ENCODE data around the gene GXYLT1. TPM values are rescaled to one million over a fixed set of nuclear protein-coding genes. Genes with fewer than 3 reads are reported as not detected.

GXYLT1 gene
- total RNA-seq, 1 experiment from 2014 or later, result 9.0 TPM

DNA sequence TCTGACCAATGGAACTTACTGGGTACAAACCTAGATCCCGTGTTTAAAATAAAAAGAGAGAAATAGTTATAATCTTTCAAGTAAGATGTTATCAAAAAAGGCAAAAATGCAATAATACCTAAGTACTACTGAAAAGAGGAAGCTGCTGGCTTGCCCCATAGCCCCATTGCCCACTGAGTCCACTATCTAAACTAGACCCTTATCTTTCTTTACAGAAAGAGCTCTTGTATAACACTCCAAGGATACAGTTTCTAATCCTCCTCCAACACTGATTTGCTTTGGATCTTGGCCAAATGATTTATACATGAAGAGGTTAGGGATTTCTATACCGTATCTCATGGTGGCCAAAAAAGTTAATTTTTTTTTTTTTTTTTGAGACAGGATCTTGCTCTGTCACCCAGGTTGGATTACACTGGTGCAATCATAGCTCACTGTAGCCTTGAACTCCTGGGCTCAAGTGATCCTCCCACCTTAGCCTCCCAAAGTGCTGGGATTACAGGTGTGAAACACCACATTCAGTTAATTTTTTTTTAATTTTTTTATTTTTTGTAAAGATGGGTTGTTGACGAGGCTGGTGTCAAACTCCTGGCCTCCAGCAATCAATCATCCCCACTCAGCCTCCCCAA lies 2.6 kb downstream of the GXYLT1 start:
- peaks cover 7 to 27% of the 10 kb centered on the region in 2 experiments; a peak in 3 of 4 replicates for H3K4me1 ChIP-seq (ENCODE audit: control insufficient read depth in 1 of 2, insufficient read depth in 2 of 2, low read length in 2 of 2)
- no peak for ATAC-seq
- no peaks in the 10 kb centered on the region for H3K36me3 ChIP-seq (ENCODE audit: control insufficient read depth in 1 of 2, insufficient read depth in 2 of 2, low read length in 2 of 2)
- no peak for TF ChIP-seq CBX3 (IDR thresholded peaks at IDR 0.05; ENCODE audit: low read depth)
- TF ChIP-seq ZNF274 (IDR thresholded peaks at IDR 0.05; ENCODE audit: low read depth, low read length), result no peak
- no peak overlapping the region for H3K4me2 ChIP-seq (ENCODE audit: low read length)
- POLR2A ChIA-PET, result no interaction called here
- H3K9me2 ChIP-seq (ENCODE audit: insufficient read depth), result no peaks in the 10 kb centered on the region
- peaks cover 14% of the 10 kb centered on the region; the same call in 1 of the 2 replicates for H4K20me1 ChIP-seq (ENCODE audit: insufficient read depth)
- H3K27ac ChIP-seq (ENCODE audit: low read depth, low read length), result no peak overlapping the region
- H3K4me3 ChIP-seq (replicated peaks in 1 of 2; ENCODE audit: low read depth in 1 of 2, low read length in 2 of 2), result no peak overlapping the region
- no peak overlapping the region for H2AFZ ChIP-seq (ENCODE audit: low read depth, low read length, poor library complexity, severe bottlenecking)
- CTCF ChIA-PET, result no interaction called here
- DNase-seq (ENCODE audit: low read depth, low spot score), result no peak
- RAD21 ChIA-PET (ENCODE audit: low non-redundant PET in 1 of 2, low total read pairs in 2 of 2, uncharacterized antibody in 2 of 2, unreplicated experiment in 2 of 2), result no interaction called here
- BruUV-seq (replicated peaks), result no TSS peak
- intact Hi-C loops (cut with micrococcal nuclease), result no loop called here
- H3K79me2 ChIP-seq (ENCODE audit: insufficient read depth, low read length), result peaks cover 69% of the 10 kb centered on the region
- no peak overlapping the region for H3K9ac ChIP-seq (ENCODE audit: low read length)
- H3K27me3 ChIP-seq (ENCODE audit: insufficient read depth, low read length), result no peaks in the 10 kb centered on the region
- H3K9me3 ChIP-seq (ENCODE audit: control insufficient read depth in 1 of 2, insufficient read depth in 1 of 2, low read depth in 1 of 2, low read length in 2 of 2), result no peaks in the 10 kb centered on the region

DNA sequence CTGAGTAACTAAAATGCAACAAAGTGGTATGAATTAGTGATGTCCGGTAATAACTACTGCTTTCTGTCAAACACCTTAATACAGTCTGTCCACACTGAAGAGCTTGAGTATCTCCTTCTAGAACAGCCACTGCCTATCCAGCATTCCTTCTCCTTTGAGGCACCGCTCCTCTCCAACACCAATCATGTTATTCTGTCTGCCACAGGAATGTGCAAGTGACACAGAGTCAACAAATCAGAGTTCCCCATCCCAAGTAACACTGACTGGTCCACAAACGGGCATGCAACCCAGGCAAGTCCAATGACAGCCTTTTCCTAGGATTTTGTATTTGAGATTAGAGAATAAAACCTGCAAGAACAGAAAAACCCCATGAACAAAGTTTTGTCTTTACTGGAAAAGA lies 3.8 kb downstream of the GXYLT1 start:
- no peak for DNase-seq (ENCODE audit: low read depth, low spot score)
- H3K79me2 ChIP-seq (ENCODE audit: insufficient read depth, low read length), result peaks cover 80% of the 10 kb centered on the region
- H2AFZ ChIP-seq (ENCODE audit: low read depth, low read length, poor library complexity, severe bottlenecking), result no peak overlapping the region
- H3K9ac ChIP-seq (ENCODE audit: low read length), result no peak overlapping the region
- ATAC-seq, result no peak
- H3K27ac ChIP-seq (ENCODE audit: low read depth, low read length), result no peak overlapping the region
- POLR2A ChIA-PET, result interaction anchor here (0.6 kb wide), 1 partner anchor 14 kb away, joined by 4 read pairs; no protein-coding TSS in a partner anchor
- H4K20me1 ChIP-seq (ENCODE audit: insufficient read depth), result peaks cover 14% of the 10 kb centered on the region; the same call in 1 of the 2 replicates
- TF ChIP-seq FOSL1 (IDR thresholded peaks at IDR 0.05; ENCODE audit: low read depth) (no peak), ELF1 (IDR thresholded peaks at IDR 0.05; ENCODE audit: borderline replicate concordance, low read depth) (no peak), ZNF274 (IDR thresholded peaks at IDR 0.05; ENCODE audit: low read depth, low read length) (no peak), POLR2AphosphoS5 (IDR thresholded peaks at IDR 0.05; ENCODE audit: low read depth, low read length) (no peak), YY1 (IDR thresholded peaks at IDR 0.05; ENCODE audit: extremely low read depth, insufficient replicate concordance, low read depth, low read length) (no peak), ZFX (IDR thresholded peaks at IDR 0.05) (no peak)
- BruUV-seq (replicated peaks), result no TSS peak
- H3K9me3 ChIP-seq (ENCODE audit: control insufficient read depth in 1 of 2, insufficient read depth in 1 of 2, low read depth in 1 of 2, low read length in 2 of 2), result no peaks in the 10 kb centered on the region
- RAD21 ChIA-PET (ENCODE audit: low non-redundant PET in 1 of 2, low total read pairs in 2 of 2, uncharacterized antibody in 2 of 2, unreplicated experiment in 2 of 2), result no interaction called here
- CTCF ChIA-PET, result interaction anchor here (0.7 kb wide), 1 partner anchor 12 kb away, joined by 3 read pairs; no protein-coding TSS in a partner anchor
- intact Hi-C loops (cut with micrococcal nuclease), result no loop called here
- H3K4me1 ChIP-seq (ENCODE audit: control insufficient read depth in 1 of 2, insufficient read depth in 2 of 2, low read length in 2 of 2), result peaks cover 7 to 24% of the 10 kb centered on the region in 2 experiments; a peak in 3 of 4 replicates
- no peaks in the 10 kb centered on the region for H3K27me3 ChIP-seq (ENCODE audit: insufficient read depth, low read length)
- no peaks in the 10 kb centered on the region for H3K36me3 ChIP-seq (ENCODE audit: control insufficient read depth in 1 of 2, insufficient read depth in 2 of 2, low read length in 2 of 2)
- no peaks in the 10 kb centered on the region for H3K9me2 ChIP-seq (ENCODE audit: insufficient read depth)
- H3K4me3 ChIP-seq (replicated peaks in 1 of 2; ENCODE audit: low read depth in 1 of 2, low read length in 2 of 2), result no peak overlapping the region
- no peak overlapping the region for H3K4me2 ChIP-seq (ENCODE audit: low read length)

Data from HCT116 (cell line).